B cell (primary cell): ENCODE results near the gene SLC30A3. TPM values are rescaled to one million over a fixed set of nuclear protein-coding genes. Genes with fewer than 3 reads are reported as not detected.
"Not testable (repeated sequence)": the region's sequence is repeated elsewhere in the genome, so short reads cannot be mapped to it uniquely, and the experiment has no call there.

Experiments used
- ATAC-seq: fragments of 200-7000 bp; cut with Tn5 transposase; one replicate; pipeline ENCODE4 v1.10.0; 2021; ENCODE audit warnings: low read depth, mild to moderate bottlenecking, moderate number of reproducible peaks, moderate library complexity
- CTCF ChIA-PET: fragments of 350-600 bp; sonication (Branson Sonifier 250); formaldehyde crosslinking; loops from one replicate; lab custom pipeline; 2021; ENCODE audit warnings: antibody characterized with exemption, inconsistent platforms; lab: Charles Lee
- POLR2A ChIA-PET: fragments of 350-600 bp; sonication (Branson Sonifier 250); formaldehyde crosslinking; loops from one replicate; lab custom pipeline; 2021; ENCODE audit warnings: antibody characterized with exemption; lab: Charles Lee
- DNase-seq: peaks from one replicate; pipeline ENCODE4 v3.0.0; 2013
- H2AFZ ChIP-seq: 2 replicates; pipeline ENCODE4 v1.6.1; 2012; ENCODE audit warnings: mild to moderate bottlenecking, low read depth, low read length; ENCODE audit not compliant: insufficient read depth, poor library complexity, severe bottlenecking
- H3K27ac ChIP-seq, 2 donors: 1 replicate in 1 of 2; 2 replicates in 1 of 2; pipeline ENCODE4 v1.5.1; 2012 to 2013; ENCODE audit warnings: low read length in 2 of 2, mild to moderate bottlenecking in 2 of 2, moderate library complexity in 1 of 2
- H3K27me3 ChIP-seq, 4 experiments: fragments of 200-600 bp in 1 of 4; sonication (generic) in 1 of 4; replicated peaks in 1 of 4; 1 replicate in 2 of 4; 2 replicates in 2 of 4; pipeline versions ENCODE4 v1.6.1 to v1.7.0; 2013 to 2016; ENCODE audit warnings: low read length in 3 of 4, mild to moderate bottlenecking in 2 of 4, mixed read lengths in 1 of 4, moderate library complexity in 1 of 4; ENCODE audit not compliant: insufficient read depth in 4 of 4, control insufficient read depth in 3 of 4; ENCODE audit errors: control extremely low read depth in 1 of 4
- H3K36me3 ChIP-seq, 2 experiments: replicated peaks in 1 of 2; 1 replicate in 1 of 2; 2 replicates in 1 of 2; pipeline versions ENCODE4 v1.6.1 to v1.7.1; 2013; ENCODE audit warnings: low read length in 1 of 2; ENCODE audit not compliant: insufficient read depth in 2 of 2, control insufficient read depth in 1 of 2; ENCODE audit errors: control extremely low read depth in 1 of 2, extremely low read depth in 1 of 2
- H3K4me1 ChIP-seq, 2 donors: fragments of 200-600 bp in 1 of 2; sonication (generic) in 1 of 2; 1 replicate in 1 of 2; 2 replicates in 1 of 2; pipeline versions ENCODE4 v1.5.1 to v1.6.1; 2013 to 2017; ENCODE audit warnings: low read length in 2 of 2; ENCODE audit not compliant: control insufficient read depth in 2 of 2, insufficient read depth in 2 of 2
- H3K4me2 ChIP-seq: replicated peaks from 2 replicates; pipeline ENCODE3; 2012; ENCODE audit warnings: mild to moderate bottlenecking, low read depth, low read length; ENCODE audit not compliant: poor library complexity, severe bottlenecking
- H3K4me3 ChIP-seq, 5 experiments: fragments of 200-600 bp in 1 of 5; sonication (generic) in 1 of 5; 1 replicate in 3 of 5; 2 replicates in 2 of 5; pipeline versions ENCODE4 v1.5.1 to v1.7.0; 2011 to 2016; ENCODE audit warnings: low read length in 4 of 5, mild to moderate bottlenecking in 4 of 5, low read depth in 2 of 5, control low read depth in 1 of 5, moderate library complexity in 1 of 5; ENCODE audit not compliant: insufficient read depth in 1 of 5; ENCODE audit errors: control extremely low read depth in 1 of 5, extremely low read depth in 1 of 5
- H3K79me2 ChIP-seq: fragments of 200-600 bp; sonication (generic); one replicate; pipeline ENCODE4 v1.6.0; 2016; ENCODE audit warnings: low read length; ENCODE audit not compliant: control insufficient read depth, insufficient read depth
- H3K9ac ChIP-seq: fragments of 200-600 bp; sonication (generic); 2 replicates; pipeline ENCODE4 v1.6.1; 2017; ENCODE audit warnings: mild to moderate bottlenecking, low read length, moderate library complexity
- H3K9me3 ChIP-seq, 3 donors: one replicate each; pipeline versions ENCODE4 v1.6.1 to v1.7.1; 2013; ENCODE audit warnings: low read length in 2 of 3; ENCODE audit not compliant: control insufficient read depth in 2 of 3, insufficient read depth in 1 of 3; ENCODE audit errors: control extremely low read depth in 1 of 3
- H4K20me1 ChIP-seq: 2 replicates; pipeline ENCODE4 v1.6.0; 2012; ENCODE audit warnings: mild to moderate bottlenecking, low read length; ENCODE audit not compliant: insufficient read depth, control insufficient read depth, poor library complexity, severe bottlenecking
- H3K27ac Mint-ChIP-seq: one replicate; pipeline ENCODE4 v1.8.0; 2021; ENCODE audit warnings: mixed read lengths
- H3K27me3 Mint-ChIP-seq: one replicate; pipeline ENCODE4 v1.8.0; 2021; ENCODE audit warnings: mixed read lengths
- H3K4me1 Mint-ChIP-seq: one replicate; pipeline ENCODE4 v1.8.0; 2021; ENCODE audit warnings: mixed read lengths
- H3K4me3 Mint-ChIP-seq: one replicate; pipeline ENCODE4 v1.8.0; 2021; ENCODE audit warnings: mixed read lengths
- H3K9me3 Mint-ChIP-seq: one replicate; pipeline ENCODE4 v1.8.0; 2022; ENCODE audit warnings: mixed read lengths; ENCODE audit not compliant: insufficient read depth
- CTCF ChIP-seq: fragments of 200-600 bp; IDR thresholded peaks from one replicate; pipeline ENCODE4 v1.8.0; 2022; ENCODE audit warnings: antibody characterized with exemption, mild to moderate bottlenecking
- EZH2 ChIP-seq: IDR thresholded peaks from 2 replicates; pipeline ENCODE4 v1.6.1; 2012; ENCODE audit warnings: borderline replicate concordance, low read depth, mild to moderate bottlenecking, moderate library complexity, low read length; ENCODE audit not compliant: insufficient read depth, poor library complexity, severe bottlenecking
- WGBS: methylation state at CpG from one replicate; pipeline ENCODE4 v1.1.5; 2013; ENCODE audit warnings: missing lambda C conversion rate; ENCODE audit not compliant: insufficient coverage; 5-methylcytosine and 5-hydroxymethylcytosine counted together
- intact Hi-C: fragments of 100-400 bp; cut with micrococcal nuclease; formaldehyde crosslinking; loops from one replicate; pipeline ENCODE4 v1.10.0; 2022
- polyA plus RNA-seq: library from polyadenylated mRNA; depleted of rRNA; stranded (reverse); fragments of >200 nt; gene quantifications from 2 replicates; pipeline ENCODE4 v1.2.3, GENCODE V29; 2012
- total RNA-seq, 2 donors: library from RNA; stranded (reverse); fragments of 120-200 nt in 1 of 2; gene quantifications; 1 replicate in 1 of 2; 2 replicates in 1 of 2; pipeline versions ENCODE4 v1.2.3 to v1.2.4, GENCODE V29; 2013 to 2022

Gene SLC30A3
- total and polyA plus RNA-seq, 2 donors (not counting 1 experiment from before 2014, with no cell fraction given): 0.09 TPM; not detected in 1

DNA sequence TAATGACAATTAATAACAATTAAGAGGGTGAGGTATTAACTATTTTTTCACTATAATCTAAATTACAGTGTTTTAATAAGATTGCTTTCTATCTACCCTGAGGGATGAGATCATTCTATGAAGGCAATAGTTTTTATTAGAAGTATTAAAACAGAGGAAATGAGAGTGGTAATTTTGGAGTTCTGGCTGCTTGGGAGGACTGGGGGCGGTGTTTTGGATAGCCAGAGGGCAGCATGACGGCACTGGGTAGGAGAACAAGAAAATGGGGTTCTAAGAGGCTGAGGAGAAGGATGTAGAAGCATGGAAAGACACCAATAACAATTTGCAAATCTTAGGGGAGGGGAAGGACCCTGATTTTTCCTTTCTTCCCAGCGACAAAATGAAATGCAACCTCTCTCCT is 7.3 kb upstream of the SLC30A3 start:
- ChIA-PET POLR2A (no interaction called here), CTCF (interaction anchor here (2.6 kb wide), 1 partner anchor 10 kb away, joined by 16 read pairs; no protein-coding TSS in a partner anchor)
- H3K27ac ChIP-seq: no peak overlapping the region
- no peak overlapping the region for H2AFZ ChIP-seq
- peaks cover 0 to 33% (median 13%) of the 10 kb centered on the region in 4 experiments for H3K27me3 ChIP-seq
- peaks cover 3 to 4% of the 10 kb centered on the region in 2 donors for H3K4me1 ChIP-seq
- peaks cover 34% of the 10 kb centered on the region for H3K27me3 Mint-ChIP-seq
- DNase-seq (no peak), ATAC-seq (no peak)
- no peaks in the 10 kb centered on the region for H3K9me3 Mint-ChIP-seq
- no peaks in the 10 kb centered on the region for H3K79me2 ChIP-seq
- H3K27ac Mint-ChIP-seq: no peak overlapping the region
- intact Hi-C loops: no loop called here
- H4K20me1 ChIP-seq: no peaks in the 10 kb centered on the region
- TF ChIP-seq CTCF: no peak
- TF ChIP-seq EZH2: no peak
- H3K4me3 ChIP-seq: no peak overlapping the region
- no peak overlapping the region for H3K9ac ChIP-seq
- H3K9me3 ChIP-seq: no peaks in the 10 kb centered on the region
- H3K4me3 Mint-ChIP-seq: no peak overlapping the region
- no peaks in the 10 kb centered on the region for H3K36me3 ChIP-seq
- 92% methylated on average over 2 of the region's 3 CpGs for WGBS
- H3K4me2 ChIP-seq: no peak overlapping the region
- H3K4me1 Mint-ChIP-seq: peaks cover 5% of the 10 kb centered on the region

DNA sequence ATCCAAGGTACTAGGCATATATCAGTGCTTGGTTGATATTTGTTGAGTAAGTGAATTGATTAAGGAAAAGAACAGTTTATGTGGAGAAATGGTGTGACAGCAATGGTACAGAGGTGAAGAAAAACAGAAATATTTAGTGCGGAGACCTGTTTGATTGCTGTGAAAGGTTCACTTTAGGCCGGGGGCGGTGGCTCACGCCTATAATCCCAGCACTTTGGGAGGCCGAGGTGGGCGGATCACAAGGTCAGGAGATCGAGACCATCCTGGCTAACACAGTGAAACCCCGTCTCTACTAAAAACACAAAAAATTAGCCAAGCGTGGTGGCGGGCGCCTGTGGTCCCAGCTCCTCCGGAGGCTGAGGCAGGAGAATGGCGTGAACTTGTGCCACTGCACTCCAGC is 5.4 kb upstream of the SLC30A3 start:
- H3K9me3 Mint-ChIP-seq, H3K36me3 ChIP-seq, H4K20me1 ChIP-seq, POLR2A ChIA-PET, H3K4me3 ChIP-seq, H3K4me3 Mint-ChIP-seq, H2AFZ ChIP-seq, H3K9ac ChIP-seq, H3K27ac Mint-ChIP-seq, H3K27ac ChIP-seq, H3K9me3 ChIP-seq, ATAC-seq, H3K4me2 ChIP-seq, intact Hi-C loops, H3K79me2 ChIP-seq, DNase-seq: not testable (repeated sequence)
- CTCF ChIA-PET: interaction anchor here (0.9 to 6.0 kb wide), 2 partner anchors 11 to 310 kb away, joined by 3 to 50 read pairs; no protein-coding TSS in a partner anchor
- 90% methylated on average over 6 of the region's 13 CpGs for WGBS
- H3K27me3 ChIP-seq: peaks cover 0 to 41% (median 19%) of the 10 kb centered on the region in 4 experiments
- peaks cover 38% of the 10 kb centered on the region for H3K27me3 Mint-ChIP-seq
- H3K4me1 ChIP-seq: peaks cover 20 to 22% of the 10 kb centered on the region in 2 donors
- H3K4me1 Mint-ChIP-seq: peaks cover 20% of the 10 kb centered on the region
